ENCODE measurements around the gene RBMS1. TPM values are rescaled to one million over a fixed set of nuclear protein-coding genes. Genes with fewer than 3 reads are reported as not detected.

The RBMS1 gene
- total RNA-seq, 1 donor from 2014 or later: 42.2 TPM

GRCh38 chr2:160286551-160286950 lies 207.1 kb downstream of the RBMS1 start:
- H3K27ac Mint-ChIP-seq: no peak overlapping the region
- H3K4me3 Mint-ChIP-seq (ENCODE audit: low read depth): no peak overlapping the region
- peaks cover 1% of the 10 kb centered on the region for H3K4me1 Mint-ChIP-seq (ENCODE audit: low read depth)
- H3K9me3 Mint-ChIP-seq: no peaks in the 10 kb centered on the region
- peaks cover 51% of the 10 kb centered on the region for H3K36me3 Mint-ChIP-seq (ENCODE audit: low read depth)
- no peaks in the 10 kb centered on the region for H3K27me3 Mint-ChIP-seq (ENCODE audit: low read depth)
- intact Hi-C loops (cut with micrococcal nuclease): no loop called here
- no peak for DNase-seq (ENCODE audit: low spot score)

- intact Hi-C loops (cut with micrococcal nuclease): no loop called here
- no peaks in the 10 kb centered on the region for H3K9me3 Mint-ChIP-seq
- H3K27me3 Mint-ChIP-seq (ENCODE audit: low read depth): no peaks in the 10 kb centered on the region
- peaks cover 50% of the 10 kb centered on the region for H3K36me3 Mint-ChIP-seq (ENCODE audit: low read depth)
- H3K4me3 Mint-ChIP-seq (ENCODE audit: low read depth): no peak overlapping the region
- peaks cover 14% of the 10 kb centered on the region for H3K4me1 Mint-ChIP-seq (ENCODE audit: low read depth)
- DNase-seq (ENCODE audit: low spot score): no peak
- H3K27ac Mint-ChIP-seq: no peak overlapping the region
Observed at GRCh38 chr2:160283675-160284074, 209.9 kb downstream of the RBMS1 start.

GRCh38 chr2:160282063-160282580 lies 211.5 kb downstream of the RBMS1 start:
- H3K36me3 Mint-ChIP-seq (ENCODE audit: low read depth): peaks cover 58% of the 10 kb centered on the region
- no peak for DNase-seq (ENCODE audit: low spot score)
- no peaks in the 10 kb centered on the region for H3K27me3 Mint-ChIP-seq (ENCODE audit: low read depth)
- no peaks in the 10 kb centered on the region for H3K9me3 Mint-ChIP-seq
- no peak overlapping the region for H3K4me3 Mint-ChIP-seq (ENCODE audit: low read depth)
- intact Hi-C loops (cut with micrococcal nuclease): no loop called here
- H3K4me1 Mint-ChIP-seq (ENCODE audit: low read depth): peaks cover 18% of the 10 kb centered on the region
- H3K27ac Mint-ChIP-seq: no peak overlapping the region

GRCh38 chr2:160281213-160281612 lies 212.4 kb downstream of the RBMS1 start:
- peaks cover 61% of the 10 kb centered on the region for H3K36me3 Mint-ChIP-seq (ENCODE audit: low read depth)
- H3K9me3 Mint-ChIP-seq: no peaks in the 10 kb centered on the region
- no peaks in the 10 kb centered on the region for H3K27me3 Mint-ChIP-seq (ENCODE audit: low read depth)
- DNase-seq (ENCODE audit: low spot score): no peak
- no peak overlapping the region for H3K27ac Mint-ChIP-seq
- no peak overlapping the region for H3K4me3 Mint-ChIP-seq (ENCODE audit: low read depth)
- intact Hi-C loops (cut with micrococcal nuclease): no loop called here
- H3K4me1 Mint-ChIP-seq (ENCODE audit: low read depth): peaks cover 18% of the 10 kb centered on the region

- intact Hi-C loops (cut with micrococcal nuclease): no loop called here
- no peak overlapping the region for H3K4me3 Mint-ChIP-seq (ENCODE audit: low read depth)
- H3K27ac Mint-ChIP-seq: no peak overlapping the region
- H3K4me1 Mint-ChIP-seq (ENCODE audit: low read depth): peaks cover 22% of the 10 kb centered on the region
- no peaks in the 10 kb centered on the region for H3K27me3 Mint-ChIP-seq (ENCODE audit: low read depth)
- H3K9me3 Mint-ChIP-seq: no peaks in the 10 kb centered on the region
- no peak for DNase-seq (ENCODE audit: low spot score)
- peaks cover 72% of the 10 kb centered on the region for H3K36me3 Mint-ChIP-seq (ENCODE audit: low read depth)
Observed at GRCh38 chr2:160279813-160280465, 213.7 kb downstream of the RBMS1 start.

GRCh38 chr2:160278879-160279177 lies 214.8 kb downstream of the RBMS1 start:
- intact Hi-C loops (cut with micrococcal nuclease): no loop called here
- Mint-ChIP-seq H3K9me3 (no peaks in the 10 kb centered on the region), H3K4me3 (ENCODE audit: low read depth) (no peak overlapping the region), H3K27me3 (ENCODE audit: low read depth) (no peaks in the 10 kb centered on the region), H3K4me1 (ENCODE audit: low read depth) (peaks cover 28% of the 10 kb centered on the region), H3K27ac (no peak overlapping the region), H3K36me3 (ENCODE audit: low read depth) (peaks cover 68% of the 10 kb centered on the region)
- DNase-seq (ENCODE audit: low spot score): no peak

- DNase-seq (ENCODE audit: low spot score): no peak
- H3K27ac Mint-ChIP-seq: no peak overlapping the region
- peaks cover 28% of the 10 kb centered on the region for H3K4me1 Mint-ChIP-seq (ENCODE audit: low read depth)
- intact Hi-C loops (cut with micrococcal nuclease): no loop called here
- no peak overlapping the region for H3K4me3 Mint-ChIP-seq (ENCODE audit: low read depth)
- H3K27me3 Mint-ChIP-seq (ENCODE audit: low read depth): no peaks in the 10 kb centered on the region
- no peaks in the 10 kb centered on the region for H3K9me3 Mint-ChIP-seq
- H3K36me3 Mint-ChIP-seq (ENCODE audit: low read depth): peaks cover 70% of the 10 kb centered on the region
Observed at GRCh38 chr2:160278101-160278878, 215.3 kb downstream of the RBMS1 start.

- peaks cover 75% of the 10 kb centered on the region for H3K36me3 Mint-ChIP-seq (ENCODE audit: low read depth)
- H3K4me3 Mint-ChIP-seq (ENCODE audit: low read depth): no peak overlapping the region
- no peak for DNase-seq (ENCODE audit: low spot score)
- intact Hi-C loops (cut with micrococcal nuclease): no loop called here
- H3K4me1 Mint-ChIP-seq (ENCODE audit: low read depth): peaks cover 36% of the 10 kb centered on the region
- H3K9me3 Mint-ChIP-seq: no peaks in the 10 kb centered on the region
- no peak overlapping the region for H3K27ac Mint-ChIP-seq
- no peaks in the 10 kb centered on the region for H3K27me3 Mint-ChIP-seq (ENCODE audit: low read depth)
Observed at GRCh38 chr2:160277151-160277550, 216.5 kb downstream of the RBMS1 start.

GRCh38 chr2:160275656-160276055 lies 218.0 kb downstream of the RBMS1 start:
- Mint-ChIP-seq H3K27ac (no peak overlapping the region), H3K4me1 (ENCODE audit: low read depth) (peaks cover 38% of the 10 kb centered on the region), H3K4me3 (ENCODE audit: low read depth) (no peak overlapping the region), H3K9me3 (no peaks in the 10 kb centered on the region), H3K36me3 (ENCODE audit: low read depth) (peaks cover 76% of the 10 kb centered on the region), H3K27me3 (ENCODE audit: low read depth) (no peaks in the 10 kb centered on the region)
- intact Hi-C loops (cut with micrococcal nuclease): no loop called here
- DNase-seq (ENCODE audit: low spot score): no peak

- intact Hi-C loops (cut with micrococcal nuclease): no loop called here
- H3K4me3 Mint-ChIP-seq (ENCODE audit: low read depth): no peak overlapping the region
- peaks cover 47% of the 10 kb centered on the region for H3K36me3 Mint-ChIP-seq (ENCODE audit: low read depth)
Observed at GRCh38 chr2:160271171-160272086, 222.2 kb downstream of the RBMS1 start.

GRCh38 chr2:160270571-160271113 lies 223.0 kb downstream of the RBMS1 start:
- H3K4me1 Mint-ChIP-seq (ENCODE audit: low read depth): peaks cover 47% of the 10 kb centered on the region
- H3K4me3 Mint-ChIP-seq (ENCODE audit: low read depth): no peak overlapping the region
- peaks cover 22% of the 10 kb centered on the region for H3K27me3 Mint-ChIP-seq (ENCODE audit: low read depth)
- H3K9me3 Mint-ChIP-seq: no peaks in the 10 kb centered on the region
- no peak for DNase-seq (ENCODE audit: low spot score)
- H3K27ac Mint-ChIP-seq: no peak overlapping the region
- intact Hi-C loops (cut with micrococcal nuclease): no loop called here
- H3K36me3 Mint-ChIP-seq (ENCODE audit: low read depth): peaks cover 39% of the 10 kb centered on the region

More at GRCh38 chr2:160271171-160272086, 222.2 kb downstream of the RBMS1 start:
- peaks cover 40% of the 10 kb centered on the region for H3K4me1 Mint-ChIP-seq (ENCODE audit: low read depth)
- DNase-seq (ENCODE audit: low spot score): no peak
- H3K27me3 Mint-ChIP-seq (ENCODE audit: low read depth): peaks cover 18% of the 10 kb centered on the region
- no peak overlapping the region for H3K27ac Mint-ChIP-seq
- no peaks in the 10 kb centered on the region for H3K9me3 Mint-ChIP-seq

- H3K27ac Mint-ChIP-seq: no peak overlapping the region
- H3K9me3 Mint-ChIP-seq: no peaks in the 10 kb centered on the region
- peaks cover 45% of the 10 kb centered on the region for H3K4me1 Mint-ChIP-seq (ENCODE audit: low read depth)
- peaks cover 22% of the 10 kb centered on the region for H3K27me3 Mint-ChIP-seq (ENCODE audit: low read depth)
- H3K36me3 Mint-ChIP-seq (ENCODE audit: low read depth): peaks cover 32% of the 10 kb centered on the region
- peak; percentile 31 for DNase-seq (ENCODE audit: low spot score)
- peak overlapping the region; percentile 56 for H3K4me3 Mint-ChIP-seq (ENCODE audit: low read depth)
- intact Hi-C loops (cut with micrococcal nuclease): loop anchor here (2.0 to 5.0 kb wide), 3 partner anchors 32 to 722 kb away; no protein-coding TSS in a partner anchor
Observed at GRCh38 chr2:160269803-160270570, 223.6 kb downstream of the RBMS1 start.
